DOHH2 (cell line): ENCODE measurements around the gene NINJ2.

ENCODE experiments used
- H3F3A ChIP-seq: fragments of 200-600 bp; sonication (generic), shearing (Covaris generic); 2 replicates; pipeline ENCODE4 v1.6.0; 2016; ENCODE audit warnings: antibody characterized with exemption, mild to moderate bottlenecking; ENCODE audit not compliant: control insufficient read depth, insufficient read depth
- H3K27ac ChIP-seq: fragments of 200-600 bp; sonication (generic); 2 replicates; pipeline ENCODE4 v1.5.1; 2014; ENCODE audit warnings: low read depth, mild to moderate bottlenecking, low read length, moderate library complexity
- H3K27me3 ChIP-seq: fragments of 200-600 bp; sonication (generic); 2 replicates; pipeline ENCODE4 v1.6.1; 2014; ENCODE audit warnings: mild to moderate bottlenecking, low read length, mixed read lengths; ENCODE audit not compliant: control insufficient read depth
- H3K36me3 ChIP-seq: fragments of 200-600 bp; sonication (generic); 2 replicates; pipeline ENCODE4 v1.6.1; 2014; ENCODE audit warnings: mild to moderate bottlenecking, low read length, moderate library complexity, mixed read lengths; ENCODE audit not compliant: control insufficient read depth
- H3K4me1 ChIP-seq: fragments of 200-600 bp; sonication (generic); 2 replicates; pipeline ENCODE4 v1.6.1; 2014; ENCODE audit warnings: mild to moderate bottlenecking, low read length, mixed read lengths; ENCODE audit not compliant: control insufficient read depth
- H3K4me2 ChIP-seq: fragments of 200-600 bp; sonication (generic); 2 replicates; pipeline ENCODE4 v1.6.0; 2014; ENCODE audit warnings: mild to moderate bottlenecking, low read length, moderate library complexity
- H3K4me3 ChIP-seq: fragments of 200-600 bp; sonication (generic); 2 replicates; pipeline ENCODE4 v1.5.1; 2014; ENCODE audit warnings: mild to moderate bottlenecking, low read length, mixed read lengths
- H3K79me2 ChIP-seq: fragments of 200-600 bp; sonication (generic); 2 replicates; pipeline ENCODE4 v1.6.1; 2014; ENCODE audit warnings: mild to moderate bottlenecking, low read length, mixed read lengths; ENCODE audit not compliant: control insufficient read depth
- H3K9me2 ChIP-seq: fragments of 200-600 bp; sonication (generic); replicated peaks from 2 replicates; pipeline ENCODE4 v1.6.1; 2014; ENCODE audit warnings: mild to moderate bottlenecking, low read length, mixed read lengths; ENCODE audit not compliant: control insufficient read depth
- H3K9me3 ChIP-seq: fragments of 200-600 bp; sonication (generic); 2 replicates; pipeline ENCODE4 v1.6.1; 2014; ENCODE audit warnings: antibody characterized with exemption, low read length, mixed read lengths; ENCODE audit not compliant: control insufficient read depth, insufficient read depth
- H4K20me1 ChIP-seq: fragments of 200-600 bp; sonication (generic); 2 replicates; pipeline ENCODE4 v1.6.0; 2014; ENCODE audit warnings: low read depth, mild to moderate bottlenecking, antibody characterized with exemption, low read length, moderate library complexity; ENCODE audit not compliant: control insufficient read depth, insufficient read depth
- EZH2phosphoT487 ChIP-seq: fragments of 200-600 bp; sonication (generic); IDR thresholded peaks from 2 replicates; pipeline ENCODE4 v1.6.1; 2017; ENCODE audit warnings: borderline replicate concordance, mild to moderate bottlenecking, antibody characterized with exemption, low read length, moderate library complexity, mixed read lengths
- TF ChIP-seq, protein P1 (sequence below): fragments of 200-600 bp; sonication (generic); IDR thresholded peaks from one replicate; pipeline ENCODE4 v1.5.1; 2014; ENCODE audit warnings: antibody characterized with exemption, mild to moderate bottlenecking, low read depth, low read length; ENCODE audit not compliant: poor library complexity, severe bottlenecking

The NINJ2 gene

DNA sequence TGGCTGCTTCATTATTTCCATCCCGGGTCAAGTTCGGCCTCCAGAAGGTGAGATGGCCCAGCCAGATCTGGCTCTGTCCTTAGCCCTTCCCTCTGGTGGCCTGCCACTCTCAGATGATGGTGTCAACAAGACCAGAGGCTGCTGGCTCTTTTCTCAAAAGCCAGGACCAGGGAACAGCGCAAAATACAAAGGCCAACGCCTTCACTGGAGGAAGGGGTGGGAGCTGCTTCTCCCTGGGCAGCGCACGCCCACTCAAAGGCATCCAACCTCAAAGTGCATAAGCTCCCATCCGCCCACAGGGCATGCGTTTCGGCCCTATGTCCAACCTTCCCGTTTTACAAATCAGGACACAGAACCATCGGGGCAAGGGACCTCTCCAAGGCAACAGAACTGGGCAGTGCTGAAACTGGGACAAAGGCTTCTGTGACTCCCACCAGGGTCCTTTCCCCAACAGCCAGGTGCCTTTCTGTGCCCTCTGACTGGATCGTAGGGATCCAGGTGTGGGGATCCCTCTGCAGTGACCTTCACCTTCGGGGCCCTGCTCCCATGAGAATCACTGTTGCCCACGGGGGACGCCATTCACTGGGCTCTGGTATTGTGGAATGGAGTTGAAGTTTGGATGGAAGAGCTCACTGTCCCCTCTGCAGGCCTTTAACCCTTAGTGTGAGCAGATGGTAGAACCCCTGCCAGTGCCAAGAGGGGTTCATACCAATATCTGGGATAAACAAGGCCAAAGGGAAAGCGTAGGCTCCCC, 76.8 kb downstream of the NINJ2 start:
- peak overlapping the region; percentile 32 for H3K4me2 ChIP-seq
- H3K36me3 ChIP-seq: no peaks in the 10 kb centered on the region
- no peaks in the 10 kb centered on the region for H3K79me2 ChIP-seq
- H3K4me3 ChIP-seq: no peak overlapping the region
- TF ChIP-seq EZH2phosphoT487: no peak
- TF ChIP-seq, protein P1, sequence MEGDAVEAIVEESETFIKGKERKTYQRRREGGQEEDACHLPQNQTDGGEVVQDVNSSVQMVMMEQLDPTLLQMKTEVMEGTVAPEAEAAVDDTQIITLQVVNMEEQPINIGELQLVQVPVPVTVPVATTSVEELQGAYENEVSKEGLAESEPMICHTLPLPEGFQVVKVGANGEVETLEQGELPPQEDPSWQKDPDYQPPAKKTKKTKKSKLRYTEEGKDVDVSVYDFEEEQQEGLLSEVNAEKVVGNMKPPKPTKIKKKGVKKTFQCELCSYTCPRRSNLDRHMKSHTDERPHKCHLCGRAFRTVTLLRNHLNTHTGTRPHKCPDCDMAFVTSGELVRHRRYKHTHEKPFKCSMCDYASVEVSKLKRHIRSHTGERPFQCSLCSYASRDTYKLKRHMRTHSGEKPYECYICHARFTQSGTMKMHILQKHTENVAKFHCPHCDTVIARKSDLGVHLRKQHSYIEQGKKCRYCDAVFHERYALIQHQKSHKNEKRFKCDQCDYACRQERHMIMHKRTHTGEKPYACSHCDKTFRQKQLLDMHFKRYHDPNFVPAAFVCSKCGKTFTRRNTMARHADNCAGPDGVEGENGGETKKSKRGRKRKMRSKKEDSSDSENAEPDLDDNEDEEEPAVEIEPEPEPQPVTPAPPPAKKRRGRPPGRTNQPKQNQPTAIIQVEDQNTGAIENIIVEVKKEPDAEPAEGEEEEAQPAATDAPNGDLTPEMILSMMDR: no peak
- 0 out of 2 replicates have a peak, but pooled peaks cover 3% of the 10 kb centered on the region for H3F3A ChIP-seq
- no peaks in the 10 kb centered on the region for H3K9me2 ChIP-seq
- no peaks in the 10 kb centered on the region for H4K20me1 ChIP-seq
- H3K9me3 ChIP-seq: no peaks in the 10 kb centered on the region
- H3K27ac ChIP-seq: no peak overlapping the region
- peaks cover 15% of the 10 kb centered on the region for H3K4me1 ChIP-seq
- H3K27me3 ChIP-seq: no peaks in the 10 kb centered on the region

DNA sequence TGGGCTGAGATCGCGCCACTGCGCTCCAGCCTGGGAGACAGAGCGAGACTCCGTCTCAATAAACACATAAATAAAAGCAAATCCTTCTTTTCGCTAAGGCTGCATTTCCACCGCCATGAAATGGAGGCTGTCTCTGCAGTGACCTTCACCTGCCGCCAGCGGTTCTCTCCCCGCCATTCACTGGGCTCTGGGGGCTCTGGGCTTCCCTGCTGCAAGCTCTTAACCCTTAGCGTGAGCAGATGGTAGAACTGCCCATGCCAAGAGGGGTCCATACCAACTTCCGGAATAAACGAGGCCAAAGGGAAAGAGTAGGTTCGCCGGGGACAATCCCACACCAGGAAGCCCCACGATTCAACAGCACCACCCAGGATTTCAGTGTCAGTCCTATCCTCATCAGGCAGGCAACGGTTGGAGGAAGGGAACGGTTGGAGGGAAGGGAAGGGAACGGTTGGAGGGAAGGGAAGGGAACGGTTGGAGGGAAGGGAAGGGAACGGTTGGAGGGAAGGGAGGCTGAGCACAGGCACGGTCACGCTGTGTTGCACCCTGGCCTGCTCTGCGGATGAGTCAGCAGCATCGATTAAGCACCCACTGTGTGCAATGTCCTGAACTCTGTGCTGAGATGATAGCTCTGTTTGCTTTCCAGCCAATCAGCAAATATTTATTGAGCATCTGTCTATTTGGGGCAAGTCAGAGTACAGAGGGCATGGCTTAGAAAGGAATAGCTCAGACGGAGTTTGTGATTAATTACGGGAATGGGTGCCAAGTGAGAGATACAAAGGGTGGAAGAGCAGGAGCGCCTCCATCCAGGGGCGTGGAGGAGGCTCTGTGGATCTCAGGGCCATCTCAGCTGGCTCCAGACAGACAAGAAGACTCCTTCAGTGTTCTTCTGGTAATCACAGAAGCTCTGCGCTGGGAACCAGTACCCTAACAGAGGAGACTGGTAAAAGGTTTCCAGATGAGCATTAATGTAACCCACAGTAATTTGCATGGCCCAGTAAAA, 77.9 kb downstream of the NINJ2 start:
- TF ChIP-seq, protein P1: no peak
- TF ChIP-seq EZH2phosphoT487: no peak
- Histone ChIP-seq H3K9me3 (no peaks in the 10 kb centered on the region), H3K27ac (no peak overlapping the region), H4K20me1 (no peaks in the 10 kb centered on the region), H3F3A (0 out of 2 replicates have a peak, but pooled peaks cover 3% of the 10 kb centered on the region), H3K27me3 (no peaks in the 10 kb centered on the region), H3K4me2 (peak overlapping the region; percentile 32), H3K9me2 (no peaks in the 10 kb centered on the region), H3K4me3 (no peak overlapping the region), H3K36me3 (no peaks in the 10 kb centered on the region), H3K4me1 (peaks cover 9% of the 10 kb centered on the region), H3K79me2 (no peaks in the 10 kb centered on the region)

DNA sequence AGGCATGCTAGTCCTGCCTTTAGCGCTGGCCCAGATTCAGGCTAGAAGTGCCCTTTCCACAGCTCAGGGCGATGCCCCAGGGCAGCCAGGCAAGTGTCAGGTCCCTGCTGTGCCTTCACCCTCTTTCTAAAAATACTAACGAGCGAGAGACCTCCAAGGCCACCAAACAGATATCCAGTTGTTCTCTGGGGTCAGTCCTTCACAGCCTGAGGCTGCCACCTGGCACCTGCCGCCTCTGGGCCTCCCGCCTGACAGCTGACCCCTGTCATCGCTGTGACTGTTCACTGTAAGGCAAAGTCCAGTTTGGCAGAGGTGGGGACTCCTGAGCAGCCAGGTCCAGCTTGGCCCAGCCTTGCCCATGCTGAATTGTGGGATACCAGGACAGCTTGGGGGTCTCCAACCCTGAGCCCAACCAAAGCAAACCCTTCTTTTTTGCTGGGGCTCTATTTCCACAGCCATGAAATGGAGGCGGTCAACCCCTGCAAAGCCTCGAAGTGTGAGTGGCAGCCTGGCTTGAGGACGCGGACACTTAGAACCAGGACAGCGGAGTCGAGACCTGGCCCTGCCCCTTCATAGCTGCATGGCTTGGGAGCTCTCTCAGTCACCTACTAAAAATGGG, 79.9 kb downstream of the NINJ2 start:
- Histone ChIP-seq H3K79me2 (no peaks in the 10 kb centered on the region), H3K4me1 (peaks cover 9% of the 10 kb centered on the region), H3F3A (0 out of 2 replicates have a peak, but pooled peaks cover 3% of the 10 kb centered on the region), H3K9me3 (no peaks in the 10 kb centered on the region), H3K27ac (no peak overlapping the region), H3K4me3 (no peak overlapping the region), H3K36me3 (no peaks in the 10 kb centered on the region), H3K4me2 (no peak overlapping the region), H4K20me1 (no peaks in the 10 kb centered on the region), H3K9me2 (no peaks in the 10 kb centered on the region), H3K27me3 (no peaks in the 10 kb centered on the region)
- no peak for TF ChIP-seq EZH2phosphoT487
- TF ChIP-seq, protein P1: no peak
